DMS53 (cell line): ENCODE measurements around the gene CCZ1.
"Not testable (repeated sequence)": the region's sequence is repeated elsewhere in the genome, so short reads cannot be mapped to it uniquely, and the experiment has no call there.

Experiments
- DNase-seq: peaks from one replicate; lab custom pipeline; 2025; lab: John Stamatoyannopoulos, UW

CCZ1 gene

GRCh38 chr7:5898480-5899224, at the start of gene CCZ1:
CCZ1 (plus strand) TSS chr7:5898733; CDS start chr7:5898800, 67 bp downstream.
- peak; percentile 88 for DNase-seq

DNA sequence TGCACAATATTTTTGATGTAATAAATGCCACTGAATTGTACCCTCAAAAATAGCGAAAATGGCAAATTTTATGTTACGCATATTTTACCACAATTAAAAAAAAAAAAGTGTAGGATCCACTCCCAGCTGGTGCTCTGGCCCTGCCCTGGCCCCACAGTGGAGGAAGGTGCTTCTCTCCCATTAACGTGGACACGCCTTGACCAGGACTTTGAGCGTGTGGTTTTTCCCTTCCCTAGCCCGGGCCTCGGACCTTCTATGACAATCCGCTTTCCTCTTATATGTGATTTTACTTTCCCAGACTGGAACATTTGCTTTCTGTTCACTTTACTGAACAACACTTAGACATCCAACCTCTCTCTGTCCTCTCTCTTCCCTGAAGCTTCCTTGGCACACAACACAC, 47.6 kb upstream of the CCZ1 start:
- DNase-seq = no peak

DNA sequence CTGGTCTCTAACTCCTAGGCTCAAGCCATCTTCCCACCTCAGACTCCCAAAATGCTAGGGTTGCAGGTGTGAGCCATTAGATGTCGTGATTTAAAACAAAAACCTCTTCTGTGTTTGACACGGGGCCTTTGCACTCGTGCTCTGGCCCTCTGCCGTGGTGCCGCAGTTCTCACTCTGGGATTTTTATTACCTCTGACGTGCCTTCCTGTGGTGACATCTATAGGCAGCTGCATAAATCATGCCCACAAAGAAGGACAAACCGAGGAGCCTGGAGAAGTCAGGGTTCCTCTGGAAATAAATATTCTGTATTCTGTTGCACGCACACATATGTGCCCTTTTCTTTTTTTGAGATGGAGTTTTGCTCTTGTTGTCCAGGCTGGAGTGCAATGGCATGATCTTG, 43.8 kb upstream of the CCZ1 start:
- no peak for DNase-seq

GRCh38 chr7:5857041-5857575, 41.4 kb upstream of the CCZ1 start:
- not testable (repeated sequence) for DNase-seq

- DNase-seq = not testable (repeated sequence)
Measured at GRCh38 chr7:5858494-5858893, 40.0 kb upstream of the CCZ1 start.

DNA sequence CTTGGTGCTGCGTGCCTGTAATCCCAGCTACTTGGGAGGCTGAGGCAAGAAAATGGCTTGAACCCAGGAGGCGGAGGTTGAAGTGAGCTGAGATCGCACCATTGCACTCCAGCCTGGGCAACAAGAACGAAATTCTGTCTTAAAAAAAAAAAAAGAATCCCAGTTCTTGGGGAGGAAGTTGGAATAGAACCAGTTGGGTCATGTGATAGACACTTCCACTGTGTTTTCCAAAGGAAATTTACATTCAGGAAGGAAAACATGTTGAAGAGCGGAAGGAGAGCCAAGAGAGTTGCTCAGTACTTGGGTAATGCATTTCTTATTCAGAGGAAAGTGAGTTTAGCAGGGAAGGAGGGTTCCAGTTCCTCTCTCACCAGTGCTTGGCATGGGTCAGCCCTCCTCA, 37.3 kb upstream of the CCZ1 start:
- DNase-seq = not testable (repeated sequence)

DNA sequence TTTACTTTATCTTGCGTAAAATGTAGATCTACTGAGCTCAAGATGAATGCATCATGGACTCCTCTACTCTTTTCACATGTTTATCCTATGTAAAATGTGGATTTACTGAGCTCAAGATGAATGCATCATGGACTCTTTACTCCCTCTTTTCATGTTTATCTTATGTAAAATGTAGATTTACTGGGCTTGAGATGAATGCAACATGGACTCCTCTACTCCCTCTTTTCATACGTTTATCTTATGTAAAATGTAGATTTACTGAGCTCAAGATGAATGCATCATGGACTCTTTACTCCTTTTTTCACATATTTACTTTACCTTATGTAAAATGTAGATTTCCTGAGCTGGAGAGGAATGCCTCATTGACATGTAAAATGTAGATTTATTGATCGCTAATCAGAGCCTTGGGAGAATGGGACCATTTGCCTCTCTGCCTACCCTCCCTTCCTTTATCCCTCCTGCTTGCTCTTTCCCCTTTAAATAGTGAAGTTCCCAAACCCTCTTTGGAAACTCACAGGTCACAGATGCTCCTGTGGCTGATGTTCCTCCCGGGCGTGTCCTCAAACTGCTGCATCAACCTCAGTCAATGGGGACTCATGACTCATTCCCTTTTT, 35.7 kb upstream of the CCZ1 start:
- DNase-seq = not testable (repeated sequence)

GRCh38 chr7:5865279-5865931, 33.1 kb upstream of the CCZ1 start:
- not testable (repeated sequence) for DNase-seq

DNA sequence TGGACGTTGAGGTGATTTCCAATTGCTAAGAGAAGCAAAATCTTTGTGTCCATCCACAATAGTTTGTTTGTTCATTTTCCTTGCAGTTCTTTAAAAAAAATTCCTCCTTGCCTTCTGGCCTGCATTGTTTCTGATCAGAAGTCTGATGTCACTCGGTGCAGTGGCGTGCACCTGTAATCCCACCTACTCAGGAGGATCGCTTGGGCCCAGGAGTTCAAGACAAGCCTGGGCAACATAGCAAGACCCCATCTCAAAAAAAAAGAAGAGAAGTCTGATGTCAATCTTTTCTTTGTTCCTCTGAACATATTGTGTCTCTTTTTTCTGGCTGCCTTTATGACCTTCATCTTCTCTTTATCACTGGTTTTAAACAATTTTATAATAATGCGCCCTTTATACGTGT, 31.5 kb upstream of the CCZ1 start:
- no peak for DNase-seq

DNA sequence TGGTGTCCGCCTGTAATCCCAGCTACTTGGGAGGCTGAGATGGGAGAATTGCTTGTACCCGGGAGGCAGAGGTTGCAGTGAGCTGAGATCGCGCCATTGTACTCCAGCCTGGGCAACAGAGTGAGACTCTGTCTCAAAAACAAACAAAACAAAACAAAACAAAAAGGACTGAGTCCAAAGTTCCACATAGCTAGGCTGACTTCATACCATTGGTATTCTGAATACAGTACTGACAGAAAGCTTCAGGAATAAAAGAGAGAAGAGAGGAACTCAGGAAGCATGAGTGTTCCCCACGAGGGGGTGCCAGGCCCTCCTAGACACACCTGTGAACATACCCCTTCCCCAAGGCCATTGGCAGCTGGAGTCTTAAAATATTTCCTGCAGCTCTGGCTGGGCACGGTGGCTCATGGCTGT, 29.6 kb upstream of the CCZ1 start:
- DNase-seq = not testable (repeated sequence)

- no peak for DNase-seq
Measured at GRCh38 chr7:5869691-5870090, 28.8 kb upstream of the CCZ1 start.

- DNase-seq = no peak
Measured at GRCh38 chr7:5870311-5870710, 28.2 kb upstream of the CCZ1 start.

DNA sequence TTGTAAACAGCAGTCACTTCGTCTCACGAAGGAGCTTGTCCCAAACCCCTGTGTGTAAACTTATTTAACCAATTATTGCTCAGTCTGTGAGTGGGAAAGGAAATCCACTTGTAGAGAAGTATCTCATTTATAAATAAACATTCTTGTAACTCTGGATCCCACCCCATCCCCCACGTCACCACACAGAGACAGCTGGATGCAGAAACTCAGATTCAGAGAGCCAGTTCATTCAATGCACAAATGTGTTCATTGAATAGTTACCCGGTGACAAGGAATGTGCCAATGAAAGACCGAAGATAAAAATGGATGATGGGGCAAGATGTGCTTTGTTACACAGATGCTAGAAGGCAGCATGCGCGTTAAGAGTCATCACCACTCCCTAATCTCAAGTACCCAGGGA, 26.2 kb upstream of the CCZ1 start:
- peak; percentile 53 for DNase-seq

- not testable (repeated sequence) for DNase-seq
Measured at GRCh38 chr7:5879591-5879990, 18.9 kb upstream of the CCZ1 start.

DNA sequence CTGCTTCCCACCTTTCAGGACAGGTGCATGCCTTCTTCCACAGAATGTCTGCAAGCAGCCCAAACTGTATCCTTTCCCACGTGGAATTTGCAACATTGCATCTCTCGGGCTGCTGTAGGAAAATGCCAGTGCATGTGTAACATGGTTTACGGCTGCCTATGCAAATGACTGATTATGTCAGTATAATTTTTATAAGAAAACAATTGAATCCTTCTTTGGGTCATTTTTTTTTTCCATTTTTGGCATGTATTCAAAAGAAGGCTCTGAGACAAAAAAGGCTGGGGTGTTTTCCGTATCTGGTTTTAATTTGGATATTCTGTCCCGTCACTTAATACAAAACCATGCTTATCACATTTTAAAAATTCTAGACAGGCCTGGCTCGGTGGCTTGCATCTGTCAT, 18.4 kb upstream of the CCZ1 start:
- not testable (repeated sequence) for DNase-seq

DNA sequence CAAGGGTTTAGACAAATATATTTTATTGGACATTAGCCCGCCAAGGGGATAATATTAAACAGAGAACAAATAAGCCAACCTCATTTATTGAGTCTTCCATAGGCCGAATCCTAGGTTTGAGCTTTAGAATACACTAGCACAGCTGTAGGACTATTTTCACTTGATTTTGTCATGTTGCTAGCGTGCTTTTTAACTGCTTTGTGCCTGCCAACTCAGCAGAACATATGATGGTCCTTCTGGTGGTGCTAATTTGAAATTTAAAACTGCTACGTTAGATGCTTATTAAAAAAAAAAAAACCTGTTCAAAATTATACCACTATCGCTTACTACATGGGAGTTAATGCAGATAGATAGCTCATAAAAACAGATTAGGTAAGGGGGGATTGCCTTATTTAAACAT, 14.1 kb upstream of the CCZ1 start:
- not testable (repeated sequence) for DNase-seq

DNA sequence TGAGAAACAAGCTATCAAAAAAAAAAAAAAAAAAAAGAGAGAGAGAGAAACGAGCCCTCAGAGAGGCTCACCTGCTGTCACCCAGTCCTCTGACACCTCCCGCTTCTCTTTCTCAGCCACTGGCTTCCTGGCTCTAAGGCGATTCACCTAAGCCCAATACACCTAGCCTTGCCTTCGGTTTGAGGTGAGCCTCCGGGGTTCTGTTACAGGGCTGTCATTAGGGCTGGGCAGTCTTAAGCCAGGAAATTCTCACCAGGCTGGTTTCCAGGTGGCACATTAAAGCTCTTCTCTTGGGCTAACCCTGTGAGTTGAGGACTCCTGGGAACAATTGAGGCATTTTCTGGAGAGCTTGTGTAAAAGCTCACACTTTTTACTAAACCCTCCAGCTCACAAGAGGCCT, 10.5 kb upstream of the CCZ1 start:
- DNase-seq = peak; percentile 14

GRCh38 chr7:5890244-5890643, 8.3 kb upstream of the CCZ1 start:
- not testable (repeated sequence) for DNase-seq

GRCh38 chr7:5892498-5892897, 6.0 kb upstream of the CCZ1 start:
- DNase-seq = no peak

- DNase-seq = peak; percentile 78
Measured at GRCh38 chr7:5897369-5897919, 1.1 kb upstream of the CCZ1 start.

- DNase-seq = not testable (repeated sequence)
Measured at GRCh38 chr7:5903002-5903401, 4.5 kb downstream of the CCZ1 start.

DNA sequence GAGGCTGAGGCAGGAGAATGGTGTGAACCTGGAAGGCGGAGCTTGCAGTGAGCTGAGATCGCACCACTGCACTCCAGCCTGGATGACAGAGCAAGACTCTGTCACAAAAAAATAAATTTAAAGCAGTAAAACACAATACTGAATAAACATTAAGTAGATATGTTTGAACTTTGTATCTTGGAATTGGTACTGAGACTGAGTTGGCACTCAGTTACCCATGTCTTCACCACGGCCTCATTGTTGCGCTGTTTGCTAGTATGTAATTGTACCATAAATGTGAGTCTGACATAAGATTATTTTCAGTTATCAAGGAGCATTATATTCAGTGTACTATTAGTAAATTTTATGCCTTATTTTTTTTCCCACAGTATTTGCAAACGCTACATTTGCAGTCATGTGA, 6.2 kb downstream of the CCZ1 start:
- not testable (repeated sequence) for DNase-seq

- DNase-seq = not testable (repeated sequence)
Measured at GRCh38 chr7:5908835-5909234, 10.3 kb downstream of the CCZ1 start.
